GM19438 (cell line): ENCODE data around the gene LYST.

Experiments
- ATAC-seq: cut with Tn5 transposase; IDR thresholded peaks from one replicate; pipeline ENCODE4 v1.9.1; 2021; ENCODE audit warnings: low read depth; ENCODE audit not compliant: unreplicated experiment

LYST gene

DNA sequence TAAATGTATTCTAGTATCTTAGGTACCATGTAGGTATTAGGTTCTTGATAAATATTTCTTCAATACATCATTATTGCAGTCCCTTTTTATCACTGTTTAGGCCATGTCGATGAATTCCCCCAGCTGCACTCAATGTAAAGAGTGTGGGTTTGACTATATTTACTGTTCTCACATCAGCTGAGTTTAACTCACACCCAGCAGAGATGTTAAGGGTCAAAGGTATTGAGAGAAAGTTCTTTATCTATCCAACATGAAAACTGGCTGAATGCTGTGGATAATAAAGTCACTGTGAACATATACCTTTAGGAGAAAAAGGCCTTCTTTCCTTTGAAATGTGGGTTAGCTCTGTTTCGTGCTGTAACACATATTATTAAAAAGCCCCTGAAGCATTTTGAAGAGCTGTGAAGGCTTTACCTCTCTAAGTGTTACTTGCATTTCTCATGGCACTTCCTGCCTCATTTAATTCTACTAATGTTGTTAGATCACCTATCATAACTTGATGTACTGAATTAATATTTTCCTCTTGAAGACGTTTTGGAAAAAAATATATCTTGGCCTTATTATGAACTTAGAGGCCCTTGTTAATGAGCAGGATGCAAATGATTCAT lies 19.1 kb upstream of the LYST start:
- no peak for ATAC-seq

GRCh38 chr1:235883261-235883927 lies 16.7 kb upstream of the LYST start:
- no peak for ATAC-seq

DNA sequence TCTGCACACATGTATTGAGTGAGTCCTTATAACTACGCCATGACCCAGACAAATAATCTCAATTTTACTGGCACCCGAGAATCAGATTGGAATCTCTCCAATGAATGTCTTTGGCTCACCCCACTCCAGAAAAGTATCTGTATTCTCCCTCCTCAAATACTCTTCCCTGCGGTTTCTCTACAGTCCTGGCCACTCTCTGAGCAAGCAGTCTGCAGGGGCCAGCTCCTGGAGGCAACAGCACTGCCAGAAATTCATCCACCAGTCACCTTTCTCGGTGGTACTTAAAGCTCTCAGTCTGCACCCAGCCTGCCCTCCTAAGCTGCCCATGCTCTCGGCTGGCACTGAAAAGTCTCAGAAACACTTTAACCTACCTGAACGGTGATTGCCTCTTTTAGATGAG lies 16.1 kb upstream of the LYST start:
- no peak for ATAC-seq

DNA sequence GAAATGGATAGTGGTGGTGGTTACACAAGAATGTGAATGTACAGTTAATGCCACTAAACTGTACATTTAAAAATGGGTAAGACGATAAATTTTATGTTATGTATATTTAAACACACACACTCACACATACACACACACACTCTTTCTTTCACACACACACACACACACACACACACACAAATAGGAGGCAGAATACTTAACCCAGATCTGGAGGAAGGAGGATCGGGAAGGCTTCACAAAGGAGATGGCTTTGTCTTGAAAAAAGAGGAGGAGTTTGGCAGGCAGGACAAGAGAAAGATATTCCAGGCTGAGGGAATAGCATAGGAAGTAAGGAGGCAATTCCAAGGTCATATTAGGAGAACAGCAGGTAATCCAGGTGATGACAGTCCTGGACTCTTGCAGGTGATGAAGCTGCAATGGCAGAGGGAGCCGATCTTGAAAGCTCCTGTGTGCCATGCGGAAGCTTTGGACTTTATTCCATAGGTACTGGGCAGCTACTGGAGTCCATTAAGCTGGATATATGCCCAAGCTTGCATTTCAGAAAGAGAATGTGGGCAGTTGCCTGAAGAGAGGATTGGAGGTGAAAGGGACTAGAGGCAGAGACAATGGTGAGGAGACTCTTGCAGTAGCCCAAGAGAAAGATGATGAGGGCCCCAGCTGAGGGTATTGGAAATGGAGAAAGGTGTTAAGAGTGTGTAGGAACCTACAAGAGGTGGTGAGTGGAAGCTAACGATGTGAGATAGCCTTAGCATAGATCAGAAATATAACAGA lies 15.4 kb upstream of the LYST start:
- no peak for ATAC-seq

- no peak for ATAC-seq
Measured at GRCh38 chr1:235878082-235878811, 11.5 kb upstream of the LYST start.

DNA sequence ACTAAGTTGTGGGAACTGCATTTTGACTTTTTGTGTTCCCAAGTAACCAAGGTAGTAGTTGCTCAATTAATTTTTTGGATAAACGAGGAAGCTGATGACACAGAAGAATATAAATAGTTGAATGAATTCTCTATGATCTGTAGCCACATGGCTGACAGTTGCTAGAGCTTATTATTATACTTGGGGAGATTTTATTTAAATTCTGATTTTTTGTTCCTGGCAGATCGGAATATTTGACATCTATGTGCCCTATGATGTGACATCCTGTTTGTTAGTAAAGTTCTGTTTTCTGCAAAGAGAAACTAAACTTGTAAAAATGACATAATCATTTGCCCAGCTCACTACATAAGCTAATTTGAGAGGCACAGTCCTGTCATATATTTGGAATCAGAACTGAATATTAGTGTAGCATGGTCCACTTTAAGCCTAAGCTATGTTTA lies 9.7 kb upstream of the LYST start:
- ATAC-seq = no peak

DNA sequence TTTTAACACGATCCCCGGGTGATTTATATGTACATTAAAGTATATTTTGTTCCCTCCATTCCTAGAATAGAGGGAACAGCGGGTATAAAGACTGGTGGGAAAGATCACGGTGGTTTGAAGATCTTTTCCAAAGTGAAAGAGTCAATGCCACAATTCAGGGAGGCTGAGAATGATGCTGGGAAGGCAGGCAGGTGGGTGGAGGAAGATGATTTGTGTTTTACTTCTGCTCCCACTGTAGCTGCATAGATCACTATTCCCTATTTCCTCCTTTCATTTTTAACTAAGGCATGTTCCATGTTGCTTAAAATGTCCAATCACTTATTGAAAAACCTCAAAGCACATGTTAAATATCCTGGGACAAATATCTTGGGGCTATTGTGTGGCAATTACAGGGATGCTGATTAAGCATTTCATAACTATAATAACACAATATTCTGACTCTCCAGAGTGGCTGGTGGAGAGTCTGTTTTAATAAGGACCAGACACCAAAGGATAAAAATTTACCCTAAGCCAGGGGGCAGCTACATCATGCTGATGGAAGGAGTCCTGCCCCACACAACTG lies 8.4 kb upstream of the LYST start:
- ATAC-seq = no peak

- no peak for ATAC-seq
Measured at GRCh38 chr1:235874261-235874660, 7.6 kb upstream of the LYST start.

- no peak for ATAC-seq
Measured at GRCh38 chr1:235873571-235873970, 6.9 kb upstream of the LYST start.

GRCh38 chr1:235873045-235873444 lies 6.3 kb upstream of the LYST start:
- ATAC-seq = no peak

DNA sequence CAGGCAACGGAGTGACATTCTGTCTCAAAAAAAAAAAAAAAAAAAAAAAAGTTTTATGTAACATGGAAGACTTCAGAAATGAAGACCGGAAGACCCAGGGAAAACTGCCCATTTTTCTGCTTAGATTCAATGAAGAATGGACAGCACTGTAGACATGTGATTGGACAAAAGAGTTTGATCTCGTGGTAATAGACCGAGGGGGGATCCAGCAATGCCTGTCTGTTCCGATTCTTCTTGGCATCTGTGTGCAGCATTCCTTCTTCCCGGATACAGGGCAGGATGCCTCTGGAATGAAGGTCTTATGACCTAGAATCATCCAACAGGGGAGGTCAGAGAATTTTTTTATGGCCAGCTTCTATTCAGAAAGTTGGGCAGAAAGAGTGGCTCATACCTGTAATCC lies 5.6 kb upstream of the LYST start:
- no peak for ATAC-seq

DNA sequence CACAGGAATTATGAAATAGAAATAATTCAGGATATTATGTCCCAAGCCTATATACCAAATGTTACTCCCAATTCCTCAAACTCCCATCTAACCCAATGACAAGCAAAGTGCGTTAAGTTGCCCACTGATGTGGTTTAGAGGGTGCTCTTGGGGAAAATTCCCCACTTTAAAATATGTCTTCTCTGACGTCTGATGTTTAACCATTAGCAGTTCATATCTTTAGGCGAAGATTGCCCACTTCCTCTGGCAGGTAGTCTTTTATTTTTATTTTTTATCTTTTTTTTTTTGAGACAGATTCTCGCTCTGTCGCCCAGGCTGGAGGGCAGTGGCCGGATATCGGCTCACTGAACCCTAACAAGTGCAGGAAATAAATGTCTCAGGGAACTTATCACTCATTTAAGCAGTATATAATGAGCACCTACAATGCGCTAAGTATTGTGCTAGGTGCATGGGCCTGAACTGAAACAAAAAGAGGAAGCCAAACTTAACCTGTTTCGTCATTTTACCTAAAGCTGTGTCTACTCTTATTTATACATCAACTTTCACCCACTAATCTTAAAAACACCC lies 1.3 kb upstream of the LYST start:
- peak; percentile 21 for ATAC-seq

GRCh38 chr1:235866913-235867845 lies 473 bp upstream of the LYST start:
- peak; percentile 68 for ATAC-seq

DNA sequence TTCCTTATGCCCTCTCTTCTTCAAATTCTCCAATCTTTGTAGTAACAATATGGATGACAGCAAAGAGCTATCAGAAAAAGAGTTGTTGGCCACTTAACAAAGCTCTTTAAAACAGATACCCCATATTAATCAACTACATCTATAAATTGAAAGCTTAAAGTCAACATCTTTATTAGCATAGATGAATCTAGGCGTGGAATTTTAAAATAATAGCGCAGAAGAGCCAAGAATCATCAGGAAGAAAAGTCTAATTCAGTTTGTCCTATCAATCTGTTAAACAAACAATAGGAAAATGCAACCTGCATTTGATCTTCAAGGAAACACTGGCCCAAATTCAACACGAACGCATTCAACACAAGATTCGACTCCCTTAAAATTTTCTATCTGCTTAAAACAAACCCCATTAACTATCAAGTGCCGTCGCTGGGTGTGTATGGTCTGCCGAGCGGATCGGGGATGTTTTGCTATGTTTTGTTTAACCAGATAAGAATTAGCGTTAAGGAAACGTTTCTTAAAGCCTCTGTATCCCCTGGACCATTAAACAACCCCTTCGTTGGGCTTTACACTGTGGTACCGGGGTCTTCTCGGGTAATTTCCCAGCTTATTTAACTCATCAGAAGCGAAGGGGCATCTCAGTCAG lies 1.0 kb downstream of the LYST start:
- peak; percentile 1 for ATAC-seq

DNA sequence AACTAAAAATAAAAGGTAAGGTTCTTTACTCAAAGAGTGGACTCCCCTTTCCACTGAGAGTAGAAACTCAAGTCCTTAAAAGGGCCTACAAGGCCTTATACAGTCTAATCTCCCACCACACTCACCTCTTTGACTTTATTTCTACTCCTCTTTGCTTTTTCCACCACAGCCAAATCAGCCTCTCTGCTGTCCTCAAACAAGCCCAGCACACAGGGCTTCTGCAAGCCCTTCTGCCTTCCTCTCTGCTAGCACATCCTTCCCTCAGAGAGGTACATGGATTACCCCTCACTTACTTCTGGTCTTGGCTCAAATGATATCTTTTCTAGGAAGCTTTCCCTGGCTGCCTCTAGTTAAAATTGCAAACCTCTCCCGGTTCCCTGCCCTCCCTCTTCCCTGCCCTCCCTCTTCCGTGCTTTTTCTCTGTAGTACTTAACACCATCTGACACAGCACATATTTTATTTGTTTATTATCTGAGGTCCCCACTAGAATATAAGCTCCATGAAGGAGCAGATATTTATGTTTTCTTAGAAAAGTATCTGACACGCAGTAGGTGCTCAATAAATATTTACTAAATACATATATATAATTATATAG lies 1.7 kb downstream of the LYST start:
- no peak for ATAC-seq

DNA sequence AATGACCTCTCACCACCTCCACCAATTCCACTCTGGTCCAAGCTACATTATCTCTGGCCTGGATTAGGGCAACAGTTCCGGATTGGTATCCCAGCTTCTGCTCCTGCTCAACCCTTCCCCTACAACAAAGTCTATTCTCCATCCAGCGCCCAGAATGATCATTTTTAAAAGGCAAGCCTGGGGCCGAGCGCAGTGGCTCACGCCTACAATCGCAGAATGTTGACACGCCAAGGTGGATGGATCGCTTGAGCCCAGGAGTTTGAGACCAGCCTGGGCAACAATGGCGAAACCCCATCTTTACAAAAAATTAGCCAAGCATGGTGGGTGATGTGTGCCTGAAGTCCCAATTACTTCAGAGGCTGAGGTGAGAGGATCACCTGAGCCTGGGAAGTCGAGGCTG lies 2.2 kb downstream of the LYST start:
- no peak for ATAC-seq

DNA sequence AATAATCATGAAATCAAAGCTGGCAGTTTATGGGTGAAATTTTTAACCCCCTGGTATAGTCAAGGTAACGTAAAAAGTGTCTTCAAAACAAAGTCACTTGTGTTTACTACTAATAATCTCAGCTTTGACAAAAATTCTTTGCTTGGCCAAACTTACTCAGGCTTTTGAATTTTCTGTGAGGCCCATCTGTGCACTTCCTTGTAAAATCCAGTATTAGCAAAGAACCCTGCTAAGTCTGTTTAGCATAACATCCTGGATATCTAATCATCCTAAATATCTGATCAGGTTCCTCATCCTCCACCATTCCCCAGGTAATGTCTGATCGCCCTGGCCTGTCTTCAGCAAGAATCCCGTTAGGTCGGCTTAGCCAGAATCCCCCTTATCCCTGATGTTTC lies 3.0 kb downstream of the LYST start:
- ATAC-seq = no peak

GRCh38 chr1:235861857-235862256 lies 4.8 kb downstream of the LYST start:
- no peak for ATAC-seq

DNA sequence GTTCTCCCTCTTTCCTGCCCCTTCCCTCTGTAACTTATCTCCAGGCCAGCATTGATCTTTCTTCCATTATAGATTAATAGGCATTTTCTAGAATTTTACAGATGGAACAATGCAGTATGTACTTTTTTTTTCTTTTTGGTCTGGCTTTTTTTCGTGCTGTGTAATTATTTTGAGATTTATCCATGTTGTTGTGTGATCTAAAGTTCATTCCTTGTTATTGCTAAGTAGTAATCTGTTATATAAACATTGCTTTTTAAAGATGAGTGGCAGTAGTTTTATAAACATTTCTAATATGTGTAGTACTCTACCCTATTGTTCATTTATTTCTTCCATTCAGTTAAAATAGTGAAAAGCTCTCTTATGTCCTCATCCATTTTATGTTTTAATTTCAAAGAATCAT lies 5.9 kb downstream of the LYST start:
- no peak for ATAC-seq
